ENCODE results near the gene IL17F. TPM values are rescaled to one million over a fixed set of nuclear protein-coding genes. Genes with fewer than 3 reads are reported as not detected.

The IL17F gene
- total and polyA plus RNA-seq, 4 donors, result not detected

- Histone ChIP-seq H3K27ac (ENCODE audit: low read depth in 1 of 2, low read length in 2 of 2) (no peak overlapping the region), H3K36me3 (ENCODE audit: control insufficient read depth in 4 of 4, insufficient read depth in 3 of 4, low read depth in 1 of 4, low read length in 3 of 4) (no peaks in the 10 kb centered on the region), H3K9ac (ENCODE audit: low read depth in 1 of 2, low read length in 2 of 2) (no peak overlapping the region), H3K4me1 (ENCODE audit: control insufficient read depth in 4 of 4, insufficient read depth in 4 of 4, low read length in 3 of 4) (peaks cover 0 to 4% (median 0%) of the 10 kb centered on the region in 4 donors), H3K27me3 (ENCODE audit: control insufficient read depth in 4 of 4, insufficient read depth in 4 of 4, low read length in 3 of 4) (no peaks in the 10 kb centered on the region), H3K9me3 (ENCODE audit: control insufficient read depth in 4 of 4, low read length in 3 of 4) (peaks cover 0 to 3% (median 0%) of the 10 kb centered on the region in 4 donors), H3K4me3 (ENCODE audit: low read depth in 1 of 3, low read length in 3 of 3) (no peak overlapping the region)
- DNase-seq (ENCODE audit: low spot score), result no peak
- TF ChIP-seq FOXA1 (IDR thresholded peaks at IDR 0.05) (no peak), RAD21 (IDR thresholded peaks at IDR 0.05) (no peak), TAF1 (conservative IDR thresholded peaks at IDR 0.05) (no peak)
- 39% methylated on average over 2 of the region's 2 CpGs for WGBS
These were observed 48.4 kb downstream of the IL17F start for GRCh38 chr6:52195886-52196285.

GRCh38 chr6:52191824-52192223 is 52.5 kb downstream of the IL17F start:
- TF ChIP-seq RXRA (IDR thresholded peaks at IDR 0.05), result peak; percentile 10 to 11
- TF ChIP-seq ZBTB33 (IDR thresholded peaks at IDR 0.05), result no peak
- no peak for TF ChIP-seq JUND (IDR thresholded peaks at IDR 0.05)
- no peak for TF ChIP-seq RAD21 (IDR thresholded peaks at IDR 0.05)
- peak; percentile 41 for TF ChIP-seq FOXA2 (IDR thresholded peaks at IDR 0.05)
- peak; percentile 48 for TF ChIP-seq HNF4G (IDR thresholded peaks at IDR 0.05)
- no peak for TF ChIP-seq GABPA (IDR thresholded peaks at IDR 0.05 in 1 of 2, conservative IDR thresholded peaks at IDR 0.05 in 1 of 2)
- TF ChIP-seq EGR1 (IDR thresholded peaks at IDR 0.05; ENCODE audit: low read depth in 2 of 2), result no peak
- peak; percentile 47 for TF ChIP-seq SP1 (IDR thresholded peaks at IDR 0.05)
- TF ChIP-seq CTCF (IDR thresholded peaks at IDR 0.05; ENCODE audit: low read depth, low read length, missing input control), result no peak
- TF ChIP-seq YY1 (IDR thresholded peaks at IDR 0.05), result peak; percentile 14
- peak; percentile 85 to 88 for TF ChIP-seq HNF4A (conservative IDR thresholded peaks at IDR 0.05)
- TF ChIP-seq ATF3 (IDR thresholded peaks at IDR 0.05), result no peak
- no peak for TF ChIP-seq REST (IDR thresholded peaks at IDR 0.05)
- TF ChIP-seq FOXA1 (IDR thresholded peaks at IDR 0.05), result no peak
- no peak for TF ChIP-seq TAF1 (conservative IDR thresholded peaks at IDR 0.05)
- no peak for TF ChIP-seq NR2F2 (IDR thresholded peaks at IDR 0.05)
- TF ChIP-seq MAX (IDR thresholded peaks at IDR 0.05), result no peak
- no peaks in the 10 kb centered on the region for H3K9me3 ChIP-seq (ENCODE audit: control insufficient read depth in 4 of 4, low read length in 3 of 4)
- H3K9ac ChIP-seq (ENCODE audit: low read depth in 1 of 2, low read length in 2 of 2), result no peak overlapping the region
- H3K27ac ChIP-seq (ENCODE audit: low read depth in 1 of 2, low read length in 2 of 2), result no peak overlapping the region
- H3K27me3 ChIP-seq (ENCODE audit: control insufficient read depth in 4 of 4, insufficient read depth in 4 of 4, low read length in 3 of 4), result no peaks in the 10 kb centered on the region
- H3K36me3 ChIP-seq (ENCODE audit: control insufficient read depth in 4 of 4, insufficient read depth in 3 of 4, low read depth in 1 of 4, low read length in 3 of 4), result no peaks in the 10 kb centered on the region
- peaks cover 0 to 4% (median 0%) of the 10 kb centered on the region in 4 donors for H3K4me1 ChIP-seq (ENCODE audit: control insufficient read depth in 4 of 4, insufficient read depth in 4 of 4, low read length in 3 of 4)
- no peak for DNase-seq (ENCODE audit: low spot score)
- 38% methylated on average over 3 of the region's 3 CpGs for WGBS
- H3K4me3 ChIP-seq (ENCODE audit: low read depth in 1 of 3, low read length in 3 of 3), result no peak overlapping the region

Measured in liver (tissue), 9 donors.